HEK293T (cell line): Measurements from ENCODE around the gene GARS1.

Experiments used
- CTCF ChIA-PET: fragments of 350-600 bp; formaldehyde crosslinking; extraction: SDS; loops from one replicate; lab custom pipeline; 2021; ENCODE audit warnings: antibody characterized with exemption, inconsistent platforms; lab: Yijun Ruan, JAX
- POLR2A ChIA-PET: fragments of 350-600 bp; formaldehyde crosslinking; extraction: SDS; loops from one replicate; lab custom pipeline; 2020; ENCODE audit warnings: antibody characterized with exemption, inconsistent platforms; lab: Yijun Ruan, JAX
- DNase-seq: peaks from one replicate; pipeline ENCODE4 v3.0.0; 2012; ENCODE audit warnings: mixed read lengths; ENCODE audit errors: extremely low spot score
- ARNT ChIP-seq: fragments of 450-650 bp; IDR thresholded peaks from 2 replicates; pipeline ENCODE4 v1.6.1; 2017; ENCODE audit warnings: mild to moderate bottlenecking
- BHLHE40 ChIP-seq: fragments of 450-650 bp; IDR thresholded peaks from 2 replicates; pipeline ENCODE4 v1.6.1; 2016; ENCODE audit warnings: mild to moderate bottlenecking, moderate library complexity, borderline replicate concordance
- CTBP1 ChIP-seq: fragments of 450-650 bp; IDR thresholded peaks from 2 replicates; pipeline ENCODE4 v1.6.1; 2016; ENCODE audit warnings: borderline replicate concordance
- ELF4 ChIP-seq: fragments of 450-650 bp; IDR thresholded peaks from 2 replicates; pipeline ENCODE4 v1.6.1; 2017; ENCODE audit warnings: antibody characterized with exemption
- FOXA1 ChIP-seq: fragments of 450-650 bp; IDR thresholded peaks from 2 replicates; pipeline ENCODE4 v1.6.1; 2016; ENCODE audit warnings: mild to moderate bottlenecking
- FOXK2 ChIP-seq: fragments of 450-650 bp; IDR thresholded peaks from 2 replicates; pipeline ENCODE4 v1.6.1; 2016; ENCODE audit warnings: mild to moderate bottlenecking
- FOXM1 ChIP-seq: fragments of 450-650 bp; IDR thresholded peaks from 2 replicates; pipeline ENCODE4 v1.6.1; 2017; ENCODE audit warnings: mild to moderate bottlenecking, borderline replicate concordance
- HDGF ChIP-seq: fragments of 450-650 bp; IDR thresholded peaks from 2 replicates; pipeline ENCODE4 v1.6.1; 2017; ENCODE audit warnings: antibody characterized with exemption, borderline replicate concordance
- L3MBTL2 ChIP-seq: fragments of 450-650 bp; conservative IDR thresholded peaks from 2 replicates; pipeline ENCODE4 v1.6.1; 2016; ENCODE audit warnings: mild to moderate bottlenecking
- LEF1 ChIP-seq: fragments of 450-650 bp; IDR thresholded peaks from 2 replicates; pipeline ENCODE4 v1.6.1; 2017; ENCODE audit warnings: mild to moderate bottlenecking, borderline replicate concordance
- NFRKB ChIP-seq: fragments of 450-650 bp; IDR thresholded peaks from 2 replicates; pipeline ENCODE4 v1.6.1; 2016; ENCODE audit warnings: mild to moderate bottlenecking, moderate library complexity
- PKNOX1 ChIP-seq: fragments of 450-650 bp; IDR thresholded peaks from 2 replicates; pipeline ENCODE4 v1.6.1; 2016
- SP1 ChIP-seq: fragments of 450-650 bp; IDR thresholded peaks from 2 replicates; pipeline ENCODE4 v1.6.1; 2017
- SUZ12 ChIP-seq: fragments of 450-650 bp; IDR thresholded peaks from 2 replicates; pipeline ENCODE4 v1.6.1; 2016; ENCODE audit warnings: mild to moderate bottlenecking
- TARDBP ChIP-seq: fragments of 450-650 bp; IDR thresholded peaks from 2 replicates; pipeline ENCODE4 v1.6.1; 2016
- ZNF384 ChIP-seq: fragments of 450-650 bp; IDR thresholded peaks from 2 replicates; pipeline ENCODE4 v1.6.1; 2016

The GARS1 gene

GRCh38 chr7:30618961-30619360, 24.3 kb downstream of the GARS1 start:
- no peak for DNase-seq
- ChIA-PET POLR2A (no interaction called here), CTCF (no interaction called here)
- TF ChIP-seq FOXK2 (no peak), ELF4 (no peak), L3MBTL2 (no peak), PKNOX1 (no peak), SUZ12 (no peak), FOXM1 (no peak), BHLHE40 (no peak), HDGF (no peak), ZNF384 (no peak), TARDBP (no peak), NFRKB (no peak), LEF1 (no peak), SP1 (no peak)

- no peak for TF ChIP-seq FOXM1
- ChIA-PET CTCF (no interaction called here), POLR2A (no interaction called here)
- DNase-seq, result no peak
Measured at GRCh38 chr7:30625283-30625682, 30.6 kb downstream of the GARS1 start.

GRCh38 chr7:30627026-30627425, 32.3 kb downstream of the GARS1 start:
- ChIA-PET POLR2A (no interaction called here), CTCF (no interaction called here)
- no peak for TF ChIP-seq SUZ12
- DNase-seq, result no peak

- DNase-seq, result no peak
- CTCF ChIA-PET, result interaction anchor here (0.6 kb wide), 1 partner anchor 349 kb away, joined by 4 read pairs; no protein-coding TSS in a partner anchor
- TF ChIP-seq CTBP1, result no peak
- no peak for TF ChIP-seq PKNOX1
- TF ChIP-seq LEF1, result no peak
- no peak for TF ChIP-seq SP1
- POLR2A ChIA-PET, result no interaction called here
Measured at GRCh38 chr7:30630986-30631385, 36.3 kb downstream of the GARS1 start.

- TF ChIP-seq HDGF (no peak), SP1 (no peak)
- no peak for DNase-seq
- ChIA-PET CTCF (no interaction called here), POLR2A (no interaction called here)
Measured at GRCh38 chr7:30633223-30633622, 38.5 kb downstream of the GARS1 start.

GRCh38 chr7:30634193-30634626, 39.5 kb downstream of the GARS1 start:
- POLR2A ChIA-PET, result no interaction called here
- TF ChIP-seq BHLHE40 (no peak), L3MBTL2 (no peak), SP1 (no peak), FOXA1 (no peak), TARDBP (no peak), ZNF384 (no peak), HDGF (no peak), CTBP1 (no peak), FOXM1 (no peak), ARNT (no peak), SUZ12 (no peak), PKNOX1 (no peak), LEF1 (no peak), NFRKB (no peak), ELF4 (no peak), FOXK2 (no peak)

GRCh38 chr7:30634634-30635201, 40.0 kb downstream of the GARS1 start:
- CTCF ChIA-PET, result interaction anchor here (0.6 kb wide), 1 partner anchor 13 kb away, joined by 3 read pairs; no protein-coding TSS in a partner anchor
- POLR2A ChIA-PET, result no interaction called here
- TF ChIP-seq SP1 (no peak), FOXK2 (no peak), SUZ12 (no peak), TARDBP (no peak), CTBP1 (no peak), FOXM1 (no peak), L3MBTL2 (no peak), LEF1 (no peak), ARNT (no peak), BHLHE40 (no peak), PKNOX1 (no peak), NFRKB (no peak)
- DNase-seq, result no peak

More at GRCh38 chr7:30634193-30634626, 39.5 kb downstream of the GARS1 start:
- DNase-seq, result no peak
- CTCF ChIA-PET, result no interaction called here
